ENCODE measurements around the gene CLSTN2.

GRCh38 chr3:140019946-140020345, 85.0 kb downstream of the CLSTN2 start:
- no peak for TF ChIP-seq CTCF (conservative IDR thresholded peaks at IDR 0.05; ENCODE audit: low read depth, low read length)
- no peak for TF ChIP-seq EZH2 (IDR thresholded peaks at IDR 0.05; ENCODE audit: low read length, unreplicated experiment)
- TF ChIP-seq EZH2phosphoT487 (IDR thresholded peaks at IDR 0.05; ENCODE audit: borderline replicate concordance, low read length) = no peak

All from PC-3 (cell line).